Naive thymus-derived CD8-positive, alpha-beta T cell (primary cell): ENCODE data around the gene SPATA31C1. TPM values are rescaled to one million over a fixed set of nuclear protein-coding genes. Genes with fewer than 3 reads are reported as not detected.

Source experiments
- ATAC-seq, 2 donors: fragments of 150-1000 bp; cut with Tn5 transposase in 1 of 2; sonication (Bioruptor Pico), chemical (Tn5 transposase) in 1 of 2; 1 replicate in 1 of 2; 2 replicates in 1 of 2; pipeline ENCODE4 v1.10.0; 2021; ENCODE audit warnings: mild to moderate bottlenecking in 2 of 2, moderate library complexity in 2 of 2
- POLR2A ChIA-PET: fragments of 350-600 bp; sonication (Branson Sonifier 250); formaldehyde crosslinking; loops from one replicate; lab custom pipeline; 2021; ENCODE audit warnings: antibody characterized with exemption; lab: Charles Lee
- DNase-seq, 10 donors: peaks; one replicate each; pipeline versions ENCODE4 v3.0.0 to v3.0.0-alpha.2; 2020 to 2022
- H3K27ac Mint-ChIP-seq, 10 donors: one replicate each; pipeline ENCODE4 v1.8.0; 2020 to 2022; ENCODE audit warnings: mild to moderate bottlenecking in 10 of 10, mixed read lengths in 10 of 10, moderate library complexity in 4 of 10, inconsistent platforms in 1 of 10
- H3K27me3 Mint-ChIP-seq, 5 donors: one replicate each; pipeline ENCODE4 v1.8.0; 2021 to 2022; ENCODE audit warnings: mixed read lengths in 5 of 5
- H3K36me3 Mint-ChIP-seq, 3 donors: one replicate each; pipeline ENCODE4 v1.8.0; 2020 to 2022; ENCODE audit warnings: mixed read lengths in 3 of 3, mild to moderate bottlenecking in 2 of 3, inconsistent platforms in 1 of 3
- H3K4me1 Mint-ChIP-seq, 4 donors: one replicate each; pipeline ENCODE4 v1.8.0; 2021 to 2022; ENCODE audit warnings: mixed read lengths in 4 of 4
- H3K4me3 Mint-ChIP-seq, 10 donors: one replicate each; pipeline ENCODE4 v1.8.0; 2020 to 2022; ENCODE audit warnings: mild to moderate bottlenecking in 10 of 10, mixed read lengths in 10 of 10, moderate library complexity in 6 of 10, inconsistent platforms in 1 of 10
- H3K9me3 Mint-ChIP-seq, 9 donors: one replicate each; pipeline ENCODE4 v1.8.0; 2020 to 2022; ENCODE audit warnings: mixed read lengths in 9 of 9, mild to moderate bottlenecking in 3 of 9, inconsistent platforms in 1 of 9, moderate library complexity in 1 of 9
- polyA plus RNA-seq, 3 donors: library from polyadenylated mRNA; unstranded; fragments of 300-500 nt; fragmentation: Illumina TruSeq; gene quantifications; one replicate each; pipeline ENCODE4 v1.2.3, GENCODE V29; 2021
- total RNA-seq, 8 experiments: library from RNA in 2 of 8; stranded (reverse) in 2 of 8; gene quantifications; one replicate each; pipeline ENCODE4 v1.2.3 and lab custom pipeline; 2021 to 2026

SPATA31C1 gene
- total and polyA plus RNA-seq, 5 experiments from 2014 or later: not detected

DNA sequence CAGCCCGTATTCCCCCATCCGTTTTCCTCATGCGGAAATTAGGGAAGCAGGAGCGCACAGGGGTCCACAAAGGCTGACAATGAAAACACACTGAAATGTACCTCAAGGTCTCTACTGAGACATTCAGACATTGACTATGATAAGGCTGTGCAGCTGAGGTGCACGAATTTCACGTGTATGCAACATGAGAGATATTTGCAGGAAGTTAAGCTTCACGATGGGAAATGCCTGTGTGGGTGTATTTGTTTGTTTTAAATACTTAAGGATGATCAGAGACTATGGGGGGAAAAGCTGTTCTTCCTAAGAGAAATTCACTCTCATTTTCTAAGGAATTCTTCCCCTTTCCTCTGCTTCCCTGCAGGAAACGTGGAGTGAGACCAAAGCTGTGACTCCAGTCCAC, 37.6 kb upstream of the SPATA31C1 start:
- ATAC-seq (no peak), DNase-seq (no peak)
- peaks cover 0 to 39% (median 13%) of the 10 kb centered on the region in 5 donors for H3K27me3 Mint-ChIP-seq
- H3K4me1 Mint-ChIP-seq: peaks cover 0 to 3% (median 0%) of the 10 kb centered on the region in 4 donors
- POLR2A ChIA-PET: no interaction called here
- H3K9me3 Mint-ChIP-seq: no peaks in the 10 kb centered on the region
- no peak overlapping the region for H3K4me3 Mint-ChIP-seq
- no peaks in the 10 kb centered on the region for H3K36me3 Mint-ChIP-seq
- no peak overlapping the region for H3K27ac Mint-ChIP-seq

DNA sequence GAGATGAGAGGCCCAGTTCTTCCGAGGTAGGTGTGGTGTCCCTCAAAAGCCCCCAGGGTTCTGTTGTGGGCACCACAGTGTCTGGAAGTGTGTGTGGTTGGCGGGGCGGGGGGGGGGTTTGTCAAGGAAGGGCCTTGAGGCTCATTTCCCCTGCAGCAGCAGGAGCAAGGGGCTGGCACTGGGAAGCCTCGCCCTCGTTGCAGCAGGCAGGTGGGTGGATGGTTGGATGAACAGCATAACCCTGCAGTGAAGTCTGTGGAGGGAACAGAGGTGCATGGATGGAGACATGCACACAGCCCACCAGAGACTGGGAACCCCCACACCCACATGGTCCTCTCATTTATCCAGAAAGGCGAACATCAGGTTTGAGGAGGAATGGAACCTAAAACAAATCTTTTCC, 37.1 kb upstream of the SPATA31C1 start:
- H3K4me3 Mint-ChIP-seq: no peak overlapping the region
- peaks cover 0 to 42% (median 14%) of the 10 kb centered on the region in 5 donors for H3K27me3 Mint-ChIP-seq
- no peak overlapping the region for H3K27ac Mint-ChIP-seq
- POLR2A ChIA-PET: no interaction called here
- H3K9me3 Mint-ChIP-seq: no peaks in the 10 kb centered on the region
- H3K4me1 Mint-ChIP-seq: peaks cover 0 to 3% (median 0%) of the 10 kb centered on the region in 4 donors
- DNase-seq (no peak), ATAC-seq (no peak)
- no peaks in the 10 kb centered on the region for H3K36me3 Mint-ChIP-seq

DNA sequence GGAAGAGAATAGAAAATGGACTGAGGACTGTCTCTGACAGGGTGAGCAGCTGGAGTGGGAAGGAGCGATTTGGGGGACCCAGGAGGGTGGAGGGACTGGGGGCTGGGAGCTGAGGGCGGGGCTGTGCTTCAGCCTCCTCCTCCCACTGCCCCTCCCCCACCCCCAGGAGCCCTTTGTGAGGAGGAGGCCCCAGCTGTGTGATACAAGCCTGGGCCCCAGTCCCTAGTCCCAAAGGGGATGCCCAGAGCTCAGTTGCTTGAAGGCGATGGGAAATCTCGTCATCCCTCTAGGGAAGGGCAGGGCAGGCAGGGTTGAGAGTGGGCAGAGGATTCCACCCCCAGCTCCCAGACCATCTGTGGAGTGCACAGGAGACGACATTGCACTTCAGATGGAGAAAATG, 35.1 kb upstream of the SPATA31C1 start, which contains the start of gene SPATA31E1:
TSS of gene SPATA31E1 (plus strand) at position 251 of the 400 bp plus-strand sequence. CDS start at position 266, 15 bp downstream.
- Mint-ChIP-seq H3K4me3 (no peak within 1 kb of the TSS), H3K36me3 (no peaks in the 10 kb centered on the region), H3K9me3 (no peaks in the 10 kb centered on the region), H3K4me1 (no peaks in the 10 kb centered on the region), H3K27me3 (peaks cover 0 to 23% (median 7%) of the 10 kb centered on the region in 5 donors), H3K27ac (peak within 1 kb of the TSS in 1 of 10 donors; percentile 66)
- no peak for DNase-seq
- no peak for ATAC-seq
- POLR2A ChIA-PET: no interaction called here

DNA sequence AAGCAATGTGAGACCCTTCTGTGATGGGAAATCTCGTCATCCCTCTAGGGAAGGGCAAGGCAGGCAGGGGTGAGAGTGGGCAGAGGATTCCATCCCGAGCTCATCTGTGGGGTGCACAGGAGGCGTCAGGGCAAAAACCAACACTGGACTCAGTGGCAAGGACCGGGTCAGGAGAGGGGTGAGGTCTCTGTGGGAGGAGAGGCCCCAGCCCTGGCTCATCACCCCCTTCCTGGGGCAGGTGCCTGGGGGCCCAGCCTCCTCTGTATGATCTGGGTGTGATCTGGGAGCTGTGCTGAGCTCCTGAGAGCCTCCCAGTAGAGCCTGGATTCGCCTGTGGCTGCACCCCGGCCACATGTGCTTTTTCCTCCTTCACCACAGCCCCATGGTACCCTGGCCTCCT, 34.5 kb upstream of the SPATA31C1 start:
- no peak overlapping the region for H3K4me3 Mint-ChIP-seq

GRCh38 chr9:87883990-87884389, 33.8 kb upstream of the SPATA31C1 start:
- no peaks in the 10 kb centered on the region for H3K36me3 Mint-ChIP-seq
- H3K4me3 Mint-ChIP-seq: no peak overlapping the region
- ATAC-seq (no peak), DNase-seq (no peak)
- H3K27ac Mint-ChIP-seq: no peak overlapping the region
- H3K27me3 Mint-ChIP-seq: peaks cover 0 to 20% (median 4%) of the 10 kb centered on the region in 5 donors
- H3K4me1 Mint-ChIP-seq: no peaks in the 10 kb centered on the region
- no peaks in the 10 kb centered on the region for H3K9me3 Mint-ChIP-seq
- POLR2A ChIA-PET: no interaction called here

More for the DNA sequence above, 34.5 kb upstream of the SPATA31C1 start:
- DNase-seq: no peak
- Mint-ChIP-seq H3K9me3 (no peaks in the 10 kb centered on the region), H3K4me1 (no peaks in the 10 kb centered on the region), H3K27me3 (peaks cover 0 to 20% (median 4%) of the 10 kb centered on the region in 5 donors), H3K36me3 (no peaks in the 10 kb centered on the region), H3K27ac (peak overlapping the region in 1 of 10 donors; percentile 66)
- POLR2A ChIA-PET: no interaction called here
- no peak for ATAC-seq

DNA sequence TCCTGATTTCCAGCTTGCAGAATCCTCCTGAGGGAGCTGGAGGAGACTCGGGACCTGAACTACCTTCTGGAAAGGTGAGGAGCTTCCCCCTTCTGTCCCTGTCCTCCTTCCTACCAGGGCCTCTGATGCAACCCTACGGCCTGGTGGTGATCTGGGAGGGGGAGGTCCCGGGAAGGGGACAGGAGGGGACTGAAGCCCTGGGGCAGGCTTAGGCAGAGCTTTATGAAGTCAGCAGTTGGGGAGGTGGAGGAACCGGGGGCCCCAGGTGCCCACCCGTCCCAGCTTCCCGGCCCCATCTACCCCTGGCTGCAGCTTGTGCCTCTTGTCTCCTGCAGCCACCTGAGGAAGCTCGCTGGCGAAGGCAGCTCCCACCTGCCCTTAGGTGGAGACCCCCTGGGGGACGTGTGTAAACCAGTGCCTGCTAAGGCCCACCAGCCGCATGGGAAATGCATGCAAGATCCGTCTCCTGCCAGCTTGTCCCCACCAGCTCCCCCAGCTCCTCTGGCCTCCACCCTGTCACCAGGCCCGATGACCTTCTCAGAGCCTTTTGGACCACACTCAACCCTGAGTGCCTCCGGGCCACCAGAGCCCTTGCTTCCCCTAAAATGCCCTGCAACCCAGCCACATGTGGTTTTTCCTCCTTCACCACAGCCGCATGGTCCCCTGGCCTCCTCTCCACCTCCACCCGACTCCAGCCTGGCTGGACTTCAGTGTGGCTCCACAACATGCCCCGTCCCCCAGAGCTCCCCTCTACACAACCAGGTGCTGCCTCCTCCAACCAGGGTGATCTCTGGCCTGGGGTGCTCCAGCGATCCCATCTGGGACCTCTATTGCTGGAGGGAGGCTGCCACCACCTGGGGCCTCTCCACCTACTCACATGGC, 32.9 kb upstream of the SPATA31C1 start:
- H3K36me3 Mint-ChIP-seq: no peaks in the 10 kb centered on the region

DNA sequence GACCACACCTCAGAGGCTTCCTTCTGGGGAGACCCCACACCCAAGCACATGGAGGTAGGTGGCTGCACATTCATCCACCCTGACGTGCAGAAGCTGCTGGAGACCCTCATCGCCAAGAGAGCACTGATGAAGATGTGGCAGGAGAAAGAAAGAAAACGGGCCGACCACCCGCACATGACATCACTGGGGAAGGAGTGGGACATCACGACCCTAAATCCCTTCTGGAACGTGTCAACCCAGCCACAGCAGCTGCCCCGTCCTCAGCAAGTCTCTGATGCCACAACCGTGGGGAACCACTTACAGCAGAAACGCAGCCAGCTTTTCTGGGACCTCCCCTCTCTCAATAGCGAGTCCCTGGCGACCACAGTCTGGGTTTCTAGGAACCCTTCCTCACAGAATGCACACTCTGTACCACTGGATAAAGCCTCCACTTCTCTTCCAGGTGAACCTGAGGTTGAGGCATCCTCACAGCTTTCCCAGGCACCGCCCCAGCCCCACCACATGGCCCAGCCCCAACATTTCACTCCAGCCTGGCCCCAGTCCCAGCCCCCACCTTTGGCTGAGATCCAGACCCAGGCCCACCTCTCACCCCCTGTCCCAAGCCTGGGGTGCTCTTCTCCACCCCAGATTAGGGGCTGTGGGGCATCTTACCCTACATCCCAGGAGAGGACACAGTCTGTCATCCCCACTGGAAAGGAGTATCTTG, 32.1 kb upstream of the SPATA31C1 start:
- H3K4me3 Mint-ChIP-seq: no peak overlapping the region
- H3K27me3 Mint-ChIP-seq: peaks cover 0 to 11% (median 0%) of the 10 kb centered on the region in 5 donors
- ATAC-seq (no peak), DNase-seq (no peak)
- H3K4me1 Mint-ChIP-seq: no peaks in the 10 kb centered on the region
- H3K9me3 Mint-ChIP-seq: no peaks in the 10 kb centered on the region
- peak overlapping the region in 1 of 10 donors; percentile 67 for H3K27ac Mint-ChIP-seq
- H3K36me3 Mint-ChIP-seq: no peaks in the 10 kb centered on the region
- POLR2A ChIA-PET: no interaction called here

More for the DNA sequence above, 32.9 kb upstream of the SPATA31C1 start:
- POLR2A ChIA-PET: no interaction called here
- Mint-ChIP-seq H3K4me3 (no peak overlapping the region), H3K27me3 (peaks cover 0 to 18% (median 6%) of the 10 kb centered on the region in 5 donors), H3K4me1 (no peaks in the 10 kb centered on the region), H3K9me3 (no peaks in the 10 kb centered on the region), H3K27ac (no peak overlapping the region)
- no peak for DNase-seq
- ATAC-seq: no peak

- Mint-ChIP-seq H3K27ac (no peak overlapping the region), H3K4me1 (no peaks in the 10 kb centered on the region), H3K4me3 (no peak overlapping the region), H3K36me3 (no peaks in the 10 kb centered on the region), H3K27me3 (peaks cover 0 to 11% (median 0%) of the 10 kb centered on the region in 5 donors), H3K9me3 (no peaks in the 10 kb centered on the region)
- no peak for DNase-seq
- no peak for ATAC-seq
- POLR2A ChIA-PET: no interaction called here
Observed at GRCh38 chr9:87886210-87886932, 31.4 kb upstream of the SPATA31C1 start.

GRCh38 chr9:87886933-87887505, 30.7 kb upstream of the SPATA31C1 start:
- Mint-ChIP-seq H3K36me3 (no peaks in the 10 kb centered on the region), H3K4me1 (no peaks in the 10 kb centered on the region), H3K4me3 (no peak overlapping the region), H3K9me3 (no peaks in the 10 kb centered on the region), H3K27ac (no peak overlapping the region), H3K27me3 (peaks cover 0 to 11% (median 0%) of the 10 kb centered on the region in 5 donors)
- ATAC-seq (no peak), DNase-seq (no peak)
- POLR2A ChIA-PET: no interaction called here

- peaks cover 0 to under 1% (median 0%) of the 10 kb centered on the region in 9 donors for H3K9me3 Mint-ChIP-seq
- no peak overlapping the region for H3K27ac Mint-ChIP-seq
- H3K36me3 Mint-ChIP-seq: no peaks in the 10 kb centered on the region
- DNase-seq (no peak), ATAC-seq (no peak)
- no peaks in the 10 kb centered on the region for H3K4me1 Mint-ChIP-seq
- POLR2A ChIA-PET: no interaction called here
- peaks cover 0 to 11% (median 0%) of the 10 kb centered on the region in 5 donors for H3K27me3 Mint-ChIP-seq
- no peak overlapping the region for H3K4me3 Mint-ChIP-seq
Observed at GRCh38 chr9:87887661-87888480, 29.9 kb upstream of the SPATA31C1 start.

- Mint-ChIP-seq H3K4me1 (no peaks in the 10 kb centered on the region), H3K36me3 (no peaks in the 10 kb centered on the region), H3K27me3 (peaks cover 0 to 11% (median 0%) of the 10 kb centered on the region in 5 donors), H3K27ac (no peak overlapping the region), H3K4me3 (no peak overlapping the region), H3K9me3 (peaks cover 0 to 7% (median 0%) of the 10 kb centered on the region in 9 donors)
- ATAC-seq: no peak
- POLR2A ChIA-PET: no interaction called here
- no peak for DNase-seq
Observed at GRCh38 chr9:87888501-87888900, 29.3 kb upstream of the SPATA31C1 start.
